SK-N-SH (cell line): ENCODE results near the gene CTTNBP2NL. TPM values are rescaled to one million over a fixed set of nuclear protein-coding genes. Genes with fewer than 3 reads are reported as not detected.

Experiments
- CTCF ChIA-PET: fragments of 300-600, 350-600 bp; formaldehyde crosslinking; extraction: SDS; loops from one replicate; lab custom pipeline; 2021; lab: Yijun Ruan, JAX
- POLR2A ChIA-PET: fragments of 350-600 bp; sonication (Branson Sonifier 250); formaldehyde crosslinking; extraction: SDS; loops from one replicate; lab custom pipeline; 2020; ENCODE audit warnings: antibody characterized with exemption, inconsistent platforms; lab: Yijun Ruan, JAX
- DNase-seq: peaks from one replicate; pipeline ENCODE4 v3.0.0; 2012
- H2AFZ ChIP-seq: fragments of 200-600 bp; sonication (generic); 2 replicates; pipeline ENCODE4 v1.8.1; 2016; ENCODE audit warnings: antibody characterized with exemption, mild to moderate bottlenecking, low read depth
- H3F3A ChIP-seq: fragments of 200-600 bp; sonication (generic); replicated peaks from 2 replicates; pipeline ENCODE3; 2016; ENCODE audit warnings: antibody characterized with exemption, mild to moderate bottlenecking; ENCODE audit not compliant: insufficient read depth
- H3K27ac ChIP-seq, 2 experiments: fragments of 200-500 bp in 1 of 2; fragments of 200-600 bp in 1 of 2; sonication (Bioruptor generic) in 1 of 2; sonication (generic), shearing (Covaris generic) in 1 of 2; 2 replicates each; pipeline versions ENCODE4 v1.5.1 to v1.6.1; 2014 to 2016; ENCODE audit warnings: low read depth in 2 of 2, inconsistent platforms in 1 of 2, low read length in 1 of 2, mild to moderate bottlenecking in 1 of 2, mixed read lengths in 1 of 2
- H3K27me3 ChIP-seq: fragments of 200-600 bp; sonication (generic), shearing (Covaris generic); 2 replicates; pipeline ENCODE4 v1.6.1; 2016; ENCODE audit warnings: mixed run types; ENCODE audit not compliant: insufficient read depth
- H3K36me3 ChIP-seq, 2 experiments: fragments of 200-500 bp in 1 of 2; fragments of 200-600 bp in 1 of 2; sonication (Bioruptor generic) in 1 of 2; sonication (generic) in 1 of 2; replicated peaks in 1 of 2; 2 replicates each; pipeline versions ENCODE3 to v1.5.1; 2014 to 2016; ENCODE audit warnings: low read length in 1 of 2, mild to moderate bottlenecking in 1 of 2; ENCODE audit not compliant: insufficient read depth in 2 of 2, control insufficient read depth in 1 of 2
- H3K4me1 ChIP-seq, 2 experiments: fragments of 200-500 bp in 1 of 2; fragments of 200-600 bp in 1 of 2; sonication (Bioruptor generic) in 1 of 2; sonication (generic), shearing (Covaris generic) in 1 of 2; 2 replicates each; pipeline versions ENCODE4 v1.5.1 to v1.6.1; 2014 to 2016; ENCODE audit warnings: low read depth in 1 of 2, low read length in 1 of 2, mixed run types in 1 of 2; ENCODE audit not compliant: insufficient read depth in 2 of 2, control insufficient read depth in 1 of 2
- H3K4me2 ChIP-seq: fragments of 200-600 bp; sonication (generic), shearing (Covaris generic); 2 replicates; pipeline ENCODE4 v1.6.1; 2017; ENCODE audit warnings: mixed run types
- H3K4me3 ChIP-seq, 2 experiments: fragments of 200-500 bp in 1 of 2; fragments of 200-600 bp in 1 of 2; sonication (Bioruptor generic) in 1 of 2; sonication (generic), shearing (Covaris generic) in 1 of 2; 2 replicates each; pipeline versions ENCODE4 v1.5.1 to v1.8.1; 2014 to 2016; ENCODE audit warnings: low read depth in 2 of 2, inconsistent platforms in 1 of 2, low read length in 1 of 2, mild to moderate bottlenecking in 1 of 2, mixed read lengths in 1 of 2, moderate library complexity in 1 of 2
- H3K79me2 ChIP-seq: fragments of 200-600 bp; sonication (generic); 2 replicates; pipeline ENCODE4 v1.8.1; 2017; ENCODE audit warnings: mild to moderate bottlenecking; ENCODE audit not compliant: insufficient read depth
- H3K9ac ChIP-seq: fragments of 200-600 bp; sonication (generic); 2 replicates; pipeline ENCODE4 v1.6.1; 2017; ENCODE audit warnings: mixed run types
- H3K9me2 ChIP-seq: fragments of 200-600 bp; sonication (generic); 2 replicates; pipeline ENCODE4 v1.6.1; 2017; ENCODE audit warnings: mixed run types
- H3K9me3 ChIP-seq: fragments of 200-600 bp; sonication (generic); 2 replicates; pipeline ENCODE4 v1.6.1; 2017; ENCODE audit warnings: mixed run types, mild to moderate bottlenecking, moderate library complexity
- H4K20me1 ChIP-seq: fragments of 200-600 bp; sonication (generic); 2 replicates; pipeline ENCODE4 v1.6.1; 2017; ENCODE audit warnings: mild to moderate bottlenecking, mixed run types; ENCODE audit not compliant: insufficient read depth
- CHD2 ChIP-seq: fragments of 150-350 bp; IDR thresholded peaks from 2 replicates; pipeline ENCODE4 v1.6.1; 2018; ENCODE audit warnings: low read length; ENCODE audit not compliant: partially characterized antibody
- FOSL2 ChIP-seq: IDR thresholded peaks from 2 replicates; pipeline ENCODE4 v1.4.0; 2012; ENCODE audit warnings: low read depth, mild to moderate bottlenecking, moderate library complexity, borderline replicate concordance
- MAX ChIP-seq: IDR thresholded peaks from 2 replicates; pipeline ENCODE4 v1.4.0; 2012; ENCODE audit warnings: low read depth
- MEF2A ChIP-seq: IDR thresholded peaks from 2 replicates; pipeline ENCODE4 v1.4.0; 2012; ENCODE audit warnings: low read depth, borderline replicate concordance
- MXI1 ChIP-seq: IDR thresholded peaks from 2 replicates; pipeline ENCODE4 v1.6.1; 2012; ENCODE audit warnings: mild to moderate bottlenecking, low read depth, low read length, improper control_type of control experiment
- RFX5 ChIP-seq: IDR thresholded peaks from 2 replicates; pipeline ENCODE4 v1.6.1; 2012; ENCODE audit warnings: mild to moderate bottlenecking, improper control_type of control experiment, low read length
- RXRA ChIP-seq: IDR thresholded peaks from 2 replicates; pipeline ENCODE4 v1.4.0; 2012; ENCODE audit warnings: low read depth, mild to moderate bottlenecking, borderline replicate concordance
- SIN3A ChIP-seq: IDR thresholded peaks from 2 replicates; pipeline ENCODE4 v1.6.1; 2012; ENCODE audit warnings: low read depth, mild to moderate bottlenecking, low read length, moderate library complexity, borderline replicate concordance
- SMC3 ChIP-seq: IDR thresholded peaks from 2 replicates; pipeline ENCODE4 v1.6.1; 2012; ENCODE audit warnings: low read depth, low read length, improper control_type of control experiment
- TAF1 ChIP-seq: IDR thresholded peaks from 2 replicates; pipeline ENCODE4 v1.6.1; 2012; ENCODE audit warnings: low read depth, mild to moderate bottlenecking, low read length, moderate library complexity, borderline replicate concordance
- TCF12 ChIP-seq: IDR thresholded peaks from 2 replicates; pipeline ENCODE4 v1.4.0; 2012
- USF1 ChIP-seq: IDR thresholded peaks from 2 replicates; pipeline ENCODE4 v1.4.0; 2012; ENCODE audit warnings: low read depth, borderline replicate concordance
- YY1 ChIP-seq: IDR thresholded peaks from 2 replicates; pipeline ENCODE4 v1.4.0; 2012; ENCODE audit warnings: low read depth, mild to moderate bottlenecking
- WGBS: methylation state at CpG from one replicate; pipeline ENCODE4 v1.1.6; 2017; ENCODE audit warnings: low lambda C conversion rate; 5-methylcytosine and 5-hydroxymethylcytosine counted together
- polyA plus RNA-seq, 3 experiments: library from polyadenylated mRNA; depleted of rRNA; stranded (reverse); fragments of >200 nt; gene quantifications; 2 replicates each; pipeline ENCODE4 v1.2.3, GENCODE V29; 2012
- TF ChIP-seq, protein P1 (sequence below): IDR thresholded peaks from 2 replicates; pipeline ENCODE4; 2012
- TF ChIP-seq, protein P2 (sequence below): fragments of 150-350 bp; IDR thresholded peaks from 2 replicates; pipeline ENCODE4 v1.6.1; 2016; ENCODE audit warnings: mild to moderate bottlenecking, low read depth, low read length

The CTTNBP2NL gene
- polyA plus RNA-seq, 1 of the 3 experiments (the other 2 are of a cell fraction) = 4.9 TPM

- TF ChIP-seq, protein P1, sequence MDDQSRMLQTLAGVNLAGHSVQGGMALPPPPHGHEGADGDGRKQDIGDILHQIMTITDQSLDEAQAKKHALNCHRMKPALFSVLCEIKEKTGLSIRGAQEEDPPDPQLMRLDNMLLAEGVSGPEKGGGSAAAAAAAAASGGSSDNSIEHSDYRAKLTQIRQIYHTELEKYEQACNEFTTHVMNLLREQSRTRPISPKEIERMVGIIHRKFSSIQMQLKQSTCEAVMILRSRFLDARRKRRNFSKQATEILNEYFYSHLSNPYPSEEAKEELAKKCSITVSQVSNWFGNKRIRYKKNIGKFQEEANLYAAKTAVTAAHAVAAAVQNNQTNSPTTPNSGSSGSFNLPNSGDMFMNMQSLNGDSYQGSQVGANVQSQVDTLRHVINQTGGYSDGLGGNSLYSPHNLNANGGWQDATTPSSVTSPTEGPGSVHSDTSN = no peak
Observed at GRCh38 chr1:112393631-112393974, 2.4 kb upstream of the CTTNBP2NL start (continued).

DNA sequence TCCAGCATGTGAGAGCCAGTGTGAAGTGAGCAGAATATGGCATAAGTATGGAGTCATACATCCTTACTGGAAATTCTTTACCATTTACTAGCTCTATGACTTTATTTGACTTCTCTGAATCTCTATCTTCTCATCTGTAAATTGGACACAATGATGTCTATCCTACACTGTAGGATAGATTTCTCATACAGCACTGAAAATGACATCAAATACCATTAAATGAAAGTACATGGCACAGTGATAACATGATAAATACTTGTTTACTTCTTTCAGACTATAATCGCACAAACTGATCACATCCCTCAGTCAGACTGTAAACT is 1.3 kb upstream of the CTTNBP2NL start:
- Histone ChIP-seq H3K79me2 (peaks cover 52% of the 10 kb centered on the region), H3K27ac (peak overlapping the region; percentile 54 to 98; a peak in 3 of 4 replicates), H3K4me3 (peak overlapping the region; percentile 7 to 62; a peak in 3 of 4 replicates), H3F3A (peaks cover 17% of the 10 kb centered on the region), H3K9me3 (no peaks in the 10 kb centered on the region), H3K36me3 (no peaks in the 10 kb centered on the region), H4K20me1 (peaks cover 26% of the 10 kb centered on the region), H3K9ac (peak overlapping the region; percentile 96), H3K4me1 (peaks cover 17 to 24% of the 10 kb centered on the region in 2 experiments), H3K27me3 (no peaks in the 10 kb centered on the region), H3K9me2 (no peaks in the 10 kb centered on the region), H3K4me2 (peak overlapping the region; percentile 94), H2AFZ (peak overlapping the region; percentile 76; the same call in 1 of the 2 replicates)
- POLR2A ChIA-PET = no interaction called here
- no peak for DNase-seq
- CTCF ChIA-PET = interaction anchor here (1.5 to 2.9 kb wide), 6 partner anchors 68 to 321 kb away, joined by 5 to 13 read pairs (median 9); no protein-coding TSS in a partner anchor
- TF ChIP-seq TAF1 (no peak), MXI1 (no peak), FOSL2 (no peak), USF1 (no peak), MEF2A (no peak), RXRA (no peak), RFX5 (no peak), YY1 (no peak), CHD2 (no peak), SIN3A (no peak)
- TF ChIP-seq, all 33 proteins: peak for 0
- WGBS = 34% methylated on average over 1 of the region's 1 CpG

DNA sequence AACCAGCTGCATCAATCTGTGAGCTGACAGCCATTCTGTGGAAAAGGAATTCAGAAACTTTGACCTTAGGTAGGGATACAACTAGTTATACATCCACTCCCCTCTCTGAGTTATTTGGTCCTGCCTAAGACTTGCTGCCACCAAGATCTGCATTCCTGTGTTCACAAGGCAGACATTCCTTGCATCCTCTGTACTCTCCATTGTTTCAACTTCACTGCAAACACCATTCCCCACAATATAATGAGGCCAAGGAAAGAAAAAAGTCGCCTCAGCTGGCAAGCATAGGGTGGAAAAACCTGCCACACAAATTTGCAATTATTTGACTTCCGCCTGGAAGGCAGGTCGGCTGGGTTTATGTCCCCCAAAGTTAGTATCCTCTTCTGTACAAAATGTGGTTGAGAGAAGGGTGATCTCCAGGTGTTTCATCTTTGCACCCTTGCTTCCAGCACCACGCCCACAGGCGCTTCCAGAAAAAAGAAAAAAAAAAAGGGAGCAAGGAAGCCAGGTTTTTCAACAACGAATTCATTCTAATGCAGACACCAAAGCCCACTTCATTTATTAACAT is 676 bp upstream of the CTTNBP2NL start:
- ChIA-PET CTCF (interaction anchor here (1.4 to 2.9 kb wide), 7 partner anchors 67 to 321 kb away, joined by 3 to 13 read pairs (median 9); no protein-coding TSS in a partner anchor), POLR2A (interaction anchor here (0.6 to 1.4 kb wide), 4 partner anchors 11 to 69 kb away, joined by 3 read pairs; no protein-coding TSS in a partner anchor)
- H3K4me3 ChIP-seq = peak overlapping the region; percentile 96 to 97
- no peak for TF ChIP-seq SMC3
- no peak for TF ChIP-seq MAX
- TF ChIP-seq TCF12 = no peak
- TF ChIP-seq USF1 = no peak
- TF ChIP-seq, protein P2, sequence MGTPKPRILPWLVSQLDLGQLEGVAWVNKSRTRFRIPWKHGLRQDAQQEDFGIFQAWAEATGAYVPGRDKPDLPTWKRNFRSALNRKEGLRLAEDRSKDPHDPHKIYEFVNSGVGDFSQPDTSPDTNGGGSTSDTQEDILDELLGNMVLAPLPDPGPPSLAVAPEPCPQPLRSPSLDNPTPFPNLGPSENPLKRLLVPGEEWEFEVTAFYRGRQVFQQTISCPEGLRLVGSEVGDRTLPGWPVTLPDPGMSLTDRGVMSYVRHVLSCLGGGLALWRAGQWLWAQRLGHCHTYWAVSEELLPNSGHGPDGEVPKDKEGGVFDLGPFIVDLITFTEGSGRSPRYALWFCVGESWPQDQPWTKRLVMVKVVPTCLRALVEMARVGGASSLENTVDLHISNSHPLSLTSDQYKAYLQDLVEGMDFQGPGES = no peak
- no peak for TF ChIP-seq RXRA
- TF ChIP-seq FOSL2 = no peak
- peak overlapping the region; percentile 94 for H3K4me2 ChIP-seq
- peak overlapping the region; percentile 84 to 98 for H3K27ac ChIP-seq
- no peaks in the 10 kb centered on the region for H3K9me3 ChIP-seq
- peaks cover 17 to 23% of the 10 kb centered on the region in 2 experiments for H3K4me1 ChIP-seq
- H3K27me3 ChIP-seq = no peaks in the 10 kb centered on the region
- peak overlapping the region; percentile 88 for H2AFZ ChIP-seq
- H4K20me1 ChIP-seq = peaks cover 32% of the 10 kb centered on the region
- peaks cover 58% of the 10 kb centered on the region for H3K79me2 ChIP-seq
- peak overlapping the region; percentile 96 for H3K9ac ChIP-seq
- H3F3A ChIP-seq = peaks cover 17% of the 10 kb centered on the region
- DNase-seq = no peak
- no peaks in the 10 kb centered on the region for H3K36me3 ChIP-seq
- no peaks in the 10 kb centered on the region for H3K9me2 ChIP-seq
- WGBS = 9% methylated on average over 6 of the region's 6 CpGs
